DMS 273 (cell line): Measurements from ENCODE around the gene ATP1B1.
A peak's percentile ranks its signal among the peaks of the same experiment; 100 is the strongest.
"Not testable (repeated sequence)": the region's sequence is repeated elsewhere in the genome, so short reads cannot be mapped to it uniquely, and the experiment has no call there.

ENCODE experiments used
- DNase-seq: peaks from one replicate; lab custom pipeline; 2025; ENCODE audit not compliant: unreplicated experiment; lab: John Stamatoyannopoulos, UW

Gene ATP1B1

GRCh38 chr1:169113613-169114119, 7.2 kb downstream of the ATP1B1 start:
- no peak for DNase-seq

DNA sequence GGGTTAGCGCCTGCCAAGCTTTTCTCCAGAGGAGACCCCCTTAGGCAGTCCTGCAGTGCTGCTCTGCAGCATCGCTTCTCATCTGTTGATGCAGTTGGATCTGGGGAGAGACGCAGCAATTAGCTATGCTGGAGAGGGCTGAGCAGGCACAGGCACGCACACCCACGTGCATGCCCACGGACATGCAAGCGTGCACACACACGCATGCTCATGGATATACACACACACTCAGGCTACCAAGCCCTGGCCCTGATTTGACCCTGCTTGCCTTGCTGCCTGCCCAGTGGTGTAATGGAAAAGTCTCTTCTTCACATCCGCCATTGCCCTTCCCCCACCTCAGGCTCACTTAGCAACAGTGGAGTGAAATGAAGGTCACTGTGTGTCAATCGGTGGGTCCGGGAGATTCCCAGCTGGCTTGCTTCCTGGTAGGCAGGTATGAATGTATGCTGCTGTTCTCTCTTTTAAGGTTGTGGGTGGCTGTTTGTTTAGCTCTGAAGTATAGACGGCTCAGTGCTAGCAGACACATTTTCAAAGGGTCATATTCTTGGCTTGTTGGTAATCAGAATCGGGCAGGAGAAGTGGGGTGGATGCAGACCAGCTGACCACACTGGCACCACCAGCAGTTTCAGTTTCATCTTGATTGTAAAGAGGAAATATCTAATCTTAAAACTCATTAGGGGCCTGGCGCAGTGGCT, 9.5 kb downstream of the ATP1B1 start:
- DNase-seq: no peak

GRCh38 chr1:169117014-169117413, 10.5 kb downstream of the ATP1B1 start:
- no peak for DNase-seq

DNA sequence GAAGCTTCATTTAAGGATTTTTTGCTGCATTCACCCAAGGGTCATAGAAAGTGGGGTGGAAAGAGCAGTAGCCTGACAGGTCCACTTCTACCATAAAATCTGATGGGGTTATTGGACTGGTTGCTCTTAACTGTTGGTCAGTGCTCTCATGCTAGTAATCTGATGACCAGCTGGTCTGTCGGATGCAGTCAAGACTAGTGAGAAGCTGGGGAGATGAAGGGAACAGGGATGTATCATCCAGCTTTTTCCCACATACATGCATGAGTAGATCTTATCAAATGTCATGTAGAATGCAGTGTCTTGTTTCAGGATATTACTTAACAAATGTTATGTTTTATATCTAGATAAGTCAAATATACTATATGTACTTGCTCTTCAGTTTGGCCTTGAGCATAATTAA, 11.1 kb downstream of the ATP1B1 start:
- DNase-seq: no peak

DNA sequence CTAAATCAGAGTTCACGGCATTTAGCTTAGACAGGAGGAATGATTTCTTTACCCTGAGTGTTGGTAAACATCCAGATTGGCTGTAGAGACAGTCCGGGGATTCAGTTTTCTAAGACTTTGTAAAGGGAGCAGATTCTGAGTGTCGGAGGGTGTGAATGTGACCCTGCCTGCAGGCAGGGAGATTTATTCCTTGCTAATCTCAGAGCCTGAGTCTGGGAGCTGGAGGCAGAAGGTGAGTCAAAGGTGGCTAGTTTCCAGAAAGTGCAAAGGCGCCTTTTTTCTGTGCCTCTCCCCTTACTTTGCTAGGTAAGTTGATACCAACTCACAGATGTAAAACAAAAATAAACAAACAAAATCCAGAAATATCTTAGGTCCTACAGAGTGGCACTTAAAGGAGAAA, 11.7 kb downstream of the ATP1B1 start:
- DNase-seq: no peak

DNA sequence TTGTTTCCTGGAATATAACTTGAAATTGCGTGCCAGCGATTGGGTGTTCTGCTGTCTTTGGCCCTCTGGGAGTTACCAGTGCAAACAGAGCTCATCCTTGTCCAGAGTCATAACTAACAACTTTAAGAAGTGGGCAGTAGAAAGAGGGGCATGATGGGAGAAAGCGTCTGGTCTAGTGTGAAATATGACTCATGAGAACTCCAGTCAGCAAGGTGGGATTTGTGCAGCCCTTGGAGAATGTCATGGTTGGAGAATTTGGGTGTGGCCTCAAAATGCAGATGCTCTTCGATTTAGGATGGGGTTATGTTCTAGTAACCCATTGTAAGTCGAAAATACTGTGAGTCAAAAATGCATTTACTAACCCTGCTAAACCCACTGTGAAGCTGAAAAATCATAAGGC, 12.9 kb downstream of the ATP1B1 start:
- DNase-seq: no peak

- no peak for DNase-seq
Measured at GRCh38 chr1:169120066-169120465, 13.6 kb downstream of the ATP1B1 start.

DNA sequence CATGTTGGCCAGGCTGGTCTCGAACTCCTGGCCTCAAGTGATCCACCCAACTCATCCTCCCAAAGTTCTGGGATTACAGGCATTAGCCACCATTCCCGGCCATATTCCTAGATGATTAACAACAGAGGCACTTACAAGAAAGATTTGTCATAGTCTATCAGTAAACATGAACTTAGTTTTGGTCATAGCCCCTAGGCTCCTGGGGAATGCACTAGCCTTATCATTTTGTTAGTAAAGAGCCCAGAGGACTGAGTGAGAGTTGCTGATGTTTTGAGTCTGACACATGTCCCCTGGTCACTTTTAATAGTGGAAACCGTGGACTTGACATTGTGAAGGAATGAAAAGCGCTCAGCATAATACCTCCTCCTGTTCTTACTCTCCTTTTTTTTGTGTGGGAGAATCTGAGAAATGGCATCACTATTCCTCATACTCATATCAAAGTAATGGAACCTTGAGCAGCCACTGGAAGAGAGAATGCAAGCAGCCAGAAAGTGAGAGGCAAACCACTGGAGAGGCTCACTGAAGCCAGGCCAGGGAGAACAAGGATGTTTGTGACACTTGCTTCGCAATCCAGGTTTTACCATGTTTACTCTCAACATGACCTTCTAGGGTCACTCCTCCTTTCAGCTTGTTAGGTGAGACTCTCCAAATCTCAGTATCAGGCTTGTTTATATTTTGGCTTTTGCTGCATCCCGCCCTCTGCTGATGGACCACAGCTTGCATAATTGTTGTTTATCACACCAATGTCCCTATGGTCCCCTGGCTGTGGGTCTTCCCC, 14.8 kb downstream of the ATP1B1 start:
- DNase-seq: no peak

- no peak for DNase-seq
Measured at GRCh38 chr1:169122976-169123375, 16.5 kb downstream of the ATP1B1 start.

DNA sequence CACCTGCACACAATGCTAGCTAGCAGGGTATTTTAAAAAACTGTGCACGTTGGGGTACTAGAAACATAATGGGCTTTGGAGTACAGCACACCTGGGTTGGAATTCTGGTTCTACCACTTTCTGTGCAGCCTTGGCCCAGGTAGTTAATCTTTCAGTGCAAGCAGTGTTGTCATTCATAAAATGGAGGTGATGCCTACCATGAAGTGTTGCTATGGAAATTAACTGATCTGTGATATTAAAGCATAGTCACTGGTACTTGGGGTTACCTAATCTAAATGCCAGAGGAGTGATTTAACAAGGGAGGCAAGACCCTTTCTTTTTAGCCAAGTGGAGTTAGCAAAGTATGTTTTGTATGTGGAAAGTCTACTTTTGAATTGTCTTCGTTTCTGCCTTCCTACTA, 18.0 kb downstream of the ATP1B1 start:
- DNase-seq: no peak

DNA sequence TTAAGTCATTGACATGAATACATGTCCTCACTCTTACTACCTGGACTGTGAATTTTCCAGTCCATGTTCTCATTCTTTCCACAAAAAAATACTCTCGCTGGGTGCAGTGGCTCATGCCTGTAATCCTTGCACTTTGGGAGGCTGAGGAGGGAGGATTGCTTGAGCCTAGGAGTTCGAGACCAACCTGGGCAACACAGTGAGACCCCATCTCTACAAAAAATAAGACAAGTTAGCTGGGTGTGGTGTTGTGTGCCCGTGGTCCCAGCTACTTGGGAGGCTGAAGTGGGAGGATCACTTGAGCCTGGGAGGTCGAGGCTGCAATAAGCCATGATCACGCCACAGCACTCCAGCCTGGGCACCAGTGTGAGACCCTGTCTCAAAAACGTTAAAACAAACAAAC, 19.1 kb downstream of the ATP1B1 start:
- not testable (repeated sequence) for DNase-seq

- DNase-seq: no peak
Measured at GRCh38 chr1:169126335-169126734, 19.8 kb downstream of the ATP1B1 start.

GRCh38 chr1:169127305-169127704, 20.8 kb downstream of the ATP1B1 start:
- no peak for DNase-seq

DNA sequence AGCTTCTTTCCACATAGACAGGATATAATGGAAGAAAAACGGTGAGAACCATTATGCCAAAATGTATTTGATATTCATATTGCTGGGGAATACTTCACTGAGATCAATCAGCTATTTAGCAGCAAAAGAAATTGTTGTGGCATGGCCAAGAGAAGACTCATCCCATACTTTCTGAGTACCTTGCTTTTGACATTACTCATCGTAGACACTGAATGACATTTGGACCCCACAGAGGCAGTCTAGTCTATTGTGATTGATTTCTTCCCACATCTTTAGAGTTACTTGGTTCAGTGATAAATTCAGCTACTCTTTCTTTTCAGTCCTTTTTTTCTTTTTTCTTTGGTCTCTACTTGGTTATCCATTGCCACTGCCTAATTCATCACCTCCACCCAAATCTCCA, 22.1 kb downstream of the ATP1B1 start:
- DNase-seq: no peak

DNA sequence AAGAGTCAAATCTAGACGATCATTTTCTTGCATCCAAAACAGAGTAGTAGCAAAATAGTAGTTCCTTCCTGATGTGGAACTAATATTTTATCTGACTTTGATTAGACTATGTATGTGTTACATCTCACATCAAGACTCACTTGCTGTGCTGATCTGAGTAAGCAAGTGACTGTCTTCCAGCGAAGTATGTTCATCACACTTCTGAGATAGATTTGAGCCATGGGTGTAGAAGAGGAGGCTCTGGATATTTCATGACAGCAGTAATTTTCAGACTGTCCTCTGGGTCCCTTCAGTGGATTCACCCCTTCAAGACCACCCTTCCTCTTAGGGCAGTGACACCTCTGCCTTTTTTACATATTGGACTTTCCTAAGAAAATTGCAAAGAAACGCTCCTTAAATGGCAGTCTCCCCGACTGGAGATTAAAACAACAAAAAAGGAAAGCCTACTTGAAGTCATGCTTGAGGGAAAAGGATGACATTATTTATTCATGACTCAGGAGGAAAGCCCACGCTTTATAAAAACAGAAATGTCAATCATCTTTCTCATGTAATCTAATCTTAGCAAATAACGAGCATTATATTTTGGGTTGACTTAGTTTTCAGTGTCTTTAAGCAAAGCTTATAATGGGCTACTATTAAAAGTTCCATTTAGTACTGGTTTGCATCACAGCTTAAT, 22.8 kb downstream of the ATP1B1 start:
- no peak for DNase-seq

- no peak for DNase-seq
Measured at GRCh38 chr1:169130683-169131082, 24.2 kb downstream of the ATP1B1 start.

DNA sequence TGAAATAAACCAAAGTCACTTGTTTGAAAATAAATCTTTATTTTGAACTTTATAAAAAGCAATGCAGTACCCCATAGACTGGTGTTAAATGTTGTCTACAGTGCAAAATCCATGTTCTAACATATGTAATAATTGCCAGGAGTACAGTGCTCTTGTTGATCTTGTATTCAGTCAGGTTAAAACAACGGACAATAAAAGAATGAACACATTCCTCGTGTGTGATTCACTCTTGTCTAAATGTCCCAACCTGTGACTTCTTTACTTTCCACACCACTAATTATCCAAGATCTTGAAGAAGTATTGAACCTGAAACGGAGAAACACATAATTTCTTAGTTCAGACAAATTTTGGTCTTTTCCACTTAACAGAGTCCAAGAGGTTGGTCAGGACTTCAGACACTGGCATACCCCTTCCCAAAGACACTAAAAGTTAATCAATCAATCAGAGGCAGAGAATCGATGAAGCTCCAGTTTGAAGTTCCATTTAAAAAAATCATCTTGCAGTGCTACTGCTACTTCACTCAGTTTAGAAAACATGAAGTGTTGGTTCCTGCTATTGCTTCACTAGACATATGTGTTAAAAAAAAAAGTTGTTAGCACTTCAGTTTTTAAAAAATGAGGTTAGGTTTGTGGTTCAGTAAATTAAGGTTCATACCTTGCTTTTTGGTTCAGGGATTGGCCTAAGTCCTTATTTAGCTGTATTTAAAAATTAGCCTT, 26.2 kb downstream of the ATP1B1 start:
- DNase-seq: no peak

DNA sequence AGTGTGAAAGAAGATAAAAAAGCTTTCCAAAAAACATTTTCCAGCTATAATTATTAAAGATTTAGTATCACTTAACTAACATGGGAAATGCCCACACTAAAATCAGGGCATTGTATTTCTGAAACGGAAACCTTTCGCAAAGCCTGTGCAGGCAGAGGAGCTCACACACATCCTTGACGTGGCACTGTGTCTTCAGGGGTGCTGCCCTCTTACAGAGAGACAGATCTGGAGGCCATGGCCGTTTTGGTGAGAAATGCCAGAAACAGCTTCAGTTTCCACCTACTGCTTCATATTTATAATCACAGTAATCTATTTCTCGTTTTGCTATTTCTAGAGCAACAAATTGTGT, 26.7 kb downstream of the ATP1B1 start:
- DNase-seq: no peak

- peak; percentile 13 for DNase-seq
Measured at GRCh38 chr1:169133801-169134502, 27.5 kb downstream of the ATP1B1 start.

DNA sequence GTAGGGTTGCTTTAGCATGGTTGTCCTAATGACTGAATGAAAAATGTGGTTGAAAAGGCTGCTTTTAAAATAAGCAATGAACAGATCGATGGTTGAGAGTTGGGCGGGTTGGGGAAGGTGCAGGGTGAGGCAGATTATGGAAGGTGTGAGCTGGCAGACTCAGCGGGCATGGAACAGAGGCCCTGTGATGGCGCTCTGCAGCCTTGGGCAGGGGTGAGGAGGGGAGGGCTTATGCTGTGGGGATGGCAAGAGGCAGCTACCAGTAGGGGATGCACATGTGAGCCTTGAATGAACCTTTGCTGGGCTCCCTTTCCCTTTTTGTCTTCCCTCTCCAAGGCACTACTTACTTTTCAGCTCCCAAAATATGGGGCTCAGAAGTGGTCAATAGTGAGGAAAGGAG, 30.9 kb downstream of the ATP1B1 start:
- no peak for DNase-seq
